ENCODE measurements around the gene GIMAP2.

DNA sequence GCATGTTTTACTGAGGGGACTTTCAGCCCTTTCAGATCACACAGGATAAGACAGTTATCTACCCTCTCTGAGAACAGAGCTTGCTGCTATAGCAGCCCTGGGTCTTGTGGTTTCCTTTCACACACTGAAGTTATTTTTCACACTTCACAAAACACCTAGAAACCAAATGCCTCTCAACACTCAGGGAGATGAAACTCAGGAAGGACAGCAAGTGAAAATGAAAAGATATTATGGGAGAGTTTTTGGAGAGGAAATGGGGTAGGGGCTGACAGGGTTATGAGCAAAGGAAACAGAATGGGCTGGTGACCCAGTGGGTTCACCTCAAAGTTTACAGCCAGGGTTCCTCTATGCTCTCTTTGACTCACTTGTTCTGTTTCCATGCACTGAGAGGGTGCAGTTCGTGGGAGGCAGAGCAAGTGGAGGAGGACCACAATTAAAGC is 17.0 kb upstream of the GIMAP2 start:
- TF ChIP-seq, protein P1, sequence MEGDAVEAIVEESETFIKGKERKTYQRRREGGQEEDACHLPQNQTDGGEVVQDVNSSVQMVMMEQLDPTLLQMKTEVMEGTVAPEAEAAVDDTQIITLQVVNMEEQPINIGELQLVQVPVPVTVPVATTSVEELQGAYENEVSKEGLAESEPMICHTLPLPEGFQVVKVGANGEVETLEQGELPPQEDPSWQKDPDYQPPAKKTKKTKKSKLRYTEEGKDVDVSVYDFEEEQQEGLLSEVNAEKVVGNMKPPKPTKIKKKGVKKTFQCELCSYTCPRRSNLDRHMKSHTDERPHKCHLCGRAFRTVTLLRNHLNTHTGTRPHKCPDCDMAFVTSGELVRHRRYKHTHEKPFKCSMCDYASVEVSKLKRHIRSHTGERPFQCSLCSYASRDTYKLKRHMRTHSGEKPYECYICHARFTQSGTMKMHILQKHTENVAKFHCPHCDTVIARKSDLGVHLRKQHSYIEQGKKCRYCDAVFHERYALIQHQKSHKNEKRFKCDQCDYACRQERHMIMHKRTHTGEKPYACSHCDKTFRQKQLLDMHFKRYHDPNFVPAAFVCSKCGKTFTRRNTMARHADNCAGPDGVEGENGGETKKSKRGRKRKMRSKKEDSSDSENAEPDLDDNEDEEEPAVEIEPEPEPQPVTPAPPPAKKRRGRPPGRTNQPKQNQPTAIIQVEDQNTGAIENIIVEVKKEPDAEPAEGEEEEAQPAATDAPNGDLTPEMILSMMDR (IDR thresholded peaks at IDR 0.05): no peak
- TF ChIP-seq POLR2A (IDR thresholded peaks at IDR 0.05) (no peak), POLR2AphosphoS5 (IDR thresholded peaks at IDR 0.05) (no peak), EP300 (IDR thresholded peaks at IDR 0.05) (no peak)
